ENCODE measurements around the gene DOK7. TPM values are rescaled to one million over a fixed set of nuclear protein-coding genes. Genes with fewer than 3 reads are reported as not detected.
"Not testable (repeated sequence)": the region's sequence is repeated elsewhere in the genome, so short reads cannot be mapped to it uniquely, and the experiment has no call there.

The DOK7 gene
- total RNA-seq, 1 donor from 2014 or later = not detected

GRCh38 chr4:3501126-3501824 lies 38.2 kb downstream of the DOK7 start:
- no peak for DNase-seq (ENCODE audit: low read depth in 2 of 2)

GRCh38 chr4:3501825-3502425 lies 38.8 kb downstream of the DOK7 start:
- no peak for DNase-seq (ENCODE audit: low read depth in 2 of 2)

GRCh38 chr4:3502941-3503936 lies 40.1 kb downstream of the DOK7 start:
- DNase-seq (ENCODE audit: low read depth in 2 of 2) = peak in 1 of 2 donors; percentile 44

GRCh38 chr4:3505231-3505630 lies 42.1 kb downstream of the DOK7 start:
- no peak for DNase-seq (ENCODE audit: low read depth in 2 of 2)

- DNase-seq (ENCODE audit: low read depth in 2 of 2) = peak in 1 of 2 donors; percentile 57
These were observed 45.4 kb downstream of the DOK7 start for GRCh38 chr4:3508542-3508941.

GRCh38 chr4:3510481-3510880 lies 47.4 kb downstream of the DOK7 start:
- DNase-seq (ENCODE audit: low read depth in 2 of 2) = no peak

GRCh38 chr4:3511187-3511586 lies 48.1 kb downstream of the DOK7 start:
- no peak for DNase-seq (ENCODE audit: low read depth in 2 of 2)

GRCh38 chr4:3511601-3512000 lies 48.5 kb downstream of the DOK7 start:
- not testable (repeated sequence) for DNase-seq (ENCODE audit: low read depth in 2 of 2)

GRCh38 chr4:3512279-3512678 lies 49.2 kb downstream of the DOK7 start:
- no peak for DNase-seq (ENCODE audit: low read depth in 2 of 2)

- DNase-seq (ENCODE audit: low read depth in 2 of 2) = no peak
These were observed 49.6 kb downstream of the DOK7 start for GRCh38 chr4:3512719-3513118.

GRCh38 chr4:3513807-3514206 lies 50.7 kb downstream of the DOK7 start:
- DNase-seq (ENCODE audit: low read depth in 2 of 2) = no peak

GRCh38 chr4:3514221-3514780 lies 51.2 kb downstream of the DOK7 start:
- DNase-seq (ENCODE audit: low read depth in 2 of 2) = no peak

- DNase-seq (ENCODE audit: low read depth in 2 of 2) = peak in 1 of 2 donors; percentile 18
These were observed 51.8 kb downstream of the DOK7 start for GRCh38 chr4:3514806-3515501.

- no peak for DNase-seq (ENCODE audit: low read depth in 2 of 2)
These were observed 52.5 kb downstream of the DOK7 start for GRCh38 chr4:3515646-3516045.

GRCh38 chr4:3516061-3516835 lies 53.1 kb downstream of the DOK7 start:
- no peak for DNase-seq (ENCODE audit: low read depth in 2 of 2)

GRCh38 chr4:3516836-3517730 lies 54.0 kb downstream of the DOK7 start:
- DNase-seq (ENCODE audit: low read depth in 2 of 2) = peak; percentile 52 to 61

GRCh38 chr4:3517731-3518510 lies 54.8 kb downstream of the DOK7 start:
- DNase-seq (ENCODE audit: low read depth in 2 of 2) = no peak

- no peak for DNase-seq (ENCODE audit: low read depth in 2 of 2)
These were observed 55.4 kb downstream of the DOK7 start for GRCh38 chr4:3518511-3518880.

- DNase-seq (ENCODE audit: low read depth in 2 of 2) = no peak
These were observed 55.8 kb downstream of the DOK7 start for GRCh38 chr4:3518941-3519340.

All from lung microvascular endothelial cell (primary cell).